SH-SY5Y (cell line): ENCODE measurements around the gene FYB1.

Source experiments
- GATA2 ChIP-seq: IDR thresholded peaks from 2 replicates; pipeline ENCODE4 v1.6.1; 2011; ENCODE audit warnings: mild to moderate bottlenecking, low read depth, low read length
- GATA3 ChIP-seq: IDR thresholded peaks from 2 replicates; pipeline ENCODE4 v1.6.1; 2011; ENCODE audit warnings: low read depth, mild to moderate bottlenecking, low read length, moderate library complexity

The FYB1 gene

DNA sequence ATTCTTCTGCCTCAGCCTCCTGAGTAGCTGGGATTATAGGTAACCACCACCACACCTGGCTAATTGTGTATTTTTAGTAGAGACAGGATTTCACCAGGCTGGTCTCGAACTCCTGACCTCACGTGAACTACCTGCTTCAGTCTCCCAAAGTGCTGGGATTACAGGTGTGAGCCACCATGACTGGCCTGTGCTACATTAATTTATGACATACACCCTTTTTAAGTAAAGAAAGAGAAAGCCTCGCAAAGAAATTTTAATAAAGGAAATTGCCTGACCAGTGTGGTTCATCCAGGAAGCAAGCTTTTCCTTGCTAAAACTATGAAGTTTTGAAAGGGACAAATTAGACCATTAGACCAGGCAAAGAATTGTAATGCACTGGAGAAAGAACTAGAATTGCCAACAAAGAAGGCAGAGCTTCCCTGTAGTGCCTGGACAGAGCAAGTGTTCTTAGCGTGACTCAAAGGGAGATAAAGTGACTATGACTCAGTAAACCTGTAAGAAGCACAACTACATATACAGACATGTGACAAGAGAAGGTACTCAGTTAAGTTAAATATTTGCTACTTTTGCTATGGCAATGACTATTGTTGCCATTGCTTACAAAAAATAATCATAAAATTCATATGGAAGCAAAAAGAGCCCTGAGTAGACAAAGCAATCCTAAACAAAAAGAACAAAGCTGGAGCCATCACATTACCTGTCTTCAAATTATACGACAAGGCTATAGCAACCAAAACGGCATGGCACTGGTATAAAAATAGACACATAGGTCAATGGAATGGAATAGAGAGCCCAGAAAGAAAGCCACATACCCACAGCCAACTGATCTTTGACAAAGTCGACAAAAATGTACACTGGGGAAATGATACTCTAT lies 54.6 kb downstream of the FYB1 start:
- TF ChIP-seq GATA3: no peak
- TF ChIP-seq GATA2: no peak

DNA sequence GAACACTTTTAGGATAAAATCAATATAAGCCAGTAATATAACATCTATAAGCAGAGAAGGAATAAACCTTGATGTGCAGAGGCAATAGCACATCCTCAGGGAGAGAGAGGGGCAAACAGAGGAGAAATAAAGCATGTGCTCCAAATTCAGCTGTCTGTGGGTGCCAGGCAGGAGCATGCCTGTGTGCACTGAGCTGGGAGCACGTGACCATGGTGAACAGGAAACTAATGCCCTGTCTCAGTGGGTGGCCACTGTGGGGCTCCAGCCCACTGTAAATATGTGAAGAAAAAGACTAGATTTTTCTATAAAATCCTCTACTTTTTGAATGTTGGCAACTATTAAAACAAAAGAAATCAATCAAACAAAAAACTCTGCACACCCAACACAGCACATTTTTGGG lies 55.3 kb downstream of the FYB1 start:
- TF ChIP-seq GATA2: no peak
- TF ChIP-seq GATA3: no peak

DNA sequence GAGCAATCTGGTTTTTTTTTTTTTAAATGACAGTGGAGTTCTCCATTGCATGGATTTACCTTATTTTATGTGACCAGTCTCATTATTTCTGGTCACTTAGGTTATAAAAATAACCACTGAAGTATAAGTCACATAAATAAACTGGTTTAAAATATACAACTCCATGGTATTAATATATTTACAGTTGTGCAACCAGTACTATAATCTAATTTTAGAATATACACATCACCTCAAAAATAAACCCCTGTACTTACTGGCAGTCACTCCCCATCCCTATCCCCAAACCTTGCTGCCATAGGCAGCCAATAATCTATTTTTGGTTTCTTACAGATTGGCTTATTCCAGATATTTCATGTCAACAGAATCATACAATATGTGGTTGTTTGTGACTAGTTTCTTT lies 57.8 kb downstream of the FYB1 start:
- no peak for TF ChIP-seq GATA3
- TF ChIP-seq GATA2: no peak

DNA sequence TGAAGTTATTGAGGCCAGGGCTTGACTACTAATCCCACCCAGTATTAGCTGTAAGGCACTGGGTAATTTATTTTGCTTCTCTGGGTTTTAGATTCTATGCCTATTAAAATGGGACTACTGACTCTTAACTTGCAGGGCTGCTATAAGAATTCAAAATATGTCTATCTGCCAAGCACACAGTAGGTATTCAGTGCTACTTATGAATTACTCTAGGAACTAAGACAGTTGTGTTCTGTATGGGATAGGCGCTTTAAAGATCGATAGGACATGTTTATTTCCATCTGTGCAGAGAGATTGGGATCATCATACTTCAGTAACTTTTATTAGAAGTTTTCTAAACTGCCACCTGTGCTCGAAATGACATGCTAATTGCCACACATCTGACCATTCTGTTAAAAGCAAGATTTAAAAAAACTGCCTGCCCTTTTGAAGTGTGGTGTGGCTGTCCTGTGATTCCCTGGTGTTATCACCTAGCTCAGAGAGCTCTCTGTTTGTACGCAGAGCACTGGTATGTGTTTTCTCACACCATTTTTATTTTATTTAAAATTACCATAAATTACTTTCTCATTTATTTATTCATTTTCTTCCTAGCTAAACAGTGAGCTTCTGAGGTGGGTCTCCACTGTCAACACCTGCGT lies 58.7 kb downstream of the FYB1 start:
- TF ChIP-seq GATA3: no peak
- TF ChIP-seq GATA2: no peak

DNA sequence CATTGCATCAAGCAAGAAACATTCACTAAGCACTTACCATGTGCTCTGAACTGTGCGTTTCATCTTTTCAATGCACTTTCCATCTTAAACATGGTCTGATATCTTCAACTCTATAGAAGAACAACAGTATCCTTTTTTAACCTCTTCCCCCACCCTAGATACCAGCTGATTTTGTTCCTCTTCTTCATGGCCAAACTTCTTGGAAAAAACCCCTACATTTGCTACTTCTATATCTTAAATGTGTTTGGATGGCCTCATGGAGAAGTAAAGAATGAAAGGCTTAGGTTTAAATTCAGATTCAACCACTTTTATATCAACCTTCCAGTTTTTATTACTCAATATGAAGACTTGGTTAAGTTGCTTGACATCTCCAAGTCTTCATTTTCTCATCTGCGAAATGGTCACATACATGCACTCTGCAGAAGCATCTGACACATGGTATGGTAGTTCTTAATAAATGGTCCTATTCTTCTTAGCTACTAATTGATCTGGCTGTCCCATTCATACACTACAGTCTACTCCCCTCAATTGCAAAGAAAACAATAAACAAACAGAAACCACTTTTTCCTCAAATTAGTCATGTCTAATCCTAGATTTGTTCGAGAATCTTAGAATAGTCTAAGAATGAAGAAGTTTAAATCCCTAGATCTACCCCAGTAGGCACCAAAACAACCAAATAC lies 59.4 kb downstream of the FYB1 start:
- TF ChIP-seq GATA2 (no peak), GATA3 (no peak)

DNA sequence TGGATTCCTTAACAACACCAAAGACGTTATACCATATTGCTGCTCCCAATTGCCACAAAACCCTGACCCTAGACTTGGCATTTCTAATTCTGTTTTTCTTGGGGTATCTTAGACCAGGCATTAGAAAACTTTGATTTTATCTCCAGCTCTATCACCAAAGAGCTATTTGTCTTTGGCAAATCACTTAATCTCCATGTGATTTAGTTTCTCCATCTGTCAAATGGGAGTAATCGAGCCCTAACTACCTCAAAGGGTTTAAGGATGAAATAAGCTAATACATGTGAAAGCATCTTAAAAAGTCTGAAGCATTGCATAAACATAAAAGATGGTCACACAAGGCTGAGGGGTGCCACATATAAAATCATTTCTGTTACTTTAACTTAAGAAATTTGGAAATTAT lies 60.6 kb downstream of the FYB1 start:
- TF ChIP-seq GATA3: no peak
- TF ChIP-seq GATA2: no peak

DNA sequence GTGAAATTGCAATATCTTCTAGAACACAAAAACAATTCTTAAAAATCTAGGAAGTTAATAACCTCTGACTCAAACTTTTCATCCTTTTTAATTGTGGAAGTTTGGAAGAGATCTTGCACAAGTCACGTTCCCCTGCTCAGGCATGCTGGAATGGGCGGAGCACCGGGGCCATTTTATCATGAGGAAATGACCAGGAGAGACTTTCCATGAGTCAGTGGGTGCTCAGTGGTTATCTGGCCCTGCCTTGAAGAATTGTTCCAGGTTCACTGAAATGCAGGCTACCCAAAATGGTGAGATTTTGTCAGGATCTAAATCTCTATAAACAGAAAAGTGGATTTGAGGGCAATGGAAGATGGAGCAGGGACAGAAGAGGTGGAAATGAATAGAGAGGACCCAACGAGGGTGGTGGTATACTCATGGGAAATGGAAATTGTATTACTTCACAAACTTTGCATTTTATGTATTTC lies 61.2 kb downstream of the FYB1 start:
- TF ChIP-seq GATA2 (no peak), GATA3 (no peak)

DNA sequence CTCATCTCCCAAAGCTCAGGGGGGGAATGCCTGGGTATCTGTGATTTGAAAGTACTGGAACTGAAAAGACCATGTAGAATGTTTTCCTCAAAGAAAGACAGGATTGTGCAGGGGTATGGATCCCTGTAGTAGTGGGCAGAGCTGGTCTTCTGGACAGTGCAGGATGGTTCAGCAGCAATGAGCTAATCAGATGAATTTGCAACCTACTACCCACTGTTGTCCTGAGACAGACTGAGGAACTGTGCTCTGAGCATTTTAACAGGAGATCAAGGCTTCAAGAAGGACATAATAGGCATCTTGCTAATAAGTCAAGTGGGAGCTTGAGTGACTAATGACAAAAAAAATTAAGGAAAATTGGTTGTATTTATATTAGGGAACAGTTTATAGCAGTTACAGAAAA lies 61.7 kb downstream of the FYB1 start:
- TF ChIP-seq GATA2 (no peak), GATA3 (no peak)

DNA sequence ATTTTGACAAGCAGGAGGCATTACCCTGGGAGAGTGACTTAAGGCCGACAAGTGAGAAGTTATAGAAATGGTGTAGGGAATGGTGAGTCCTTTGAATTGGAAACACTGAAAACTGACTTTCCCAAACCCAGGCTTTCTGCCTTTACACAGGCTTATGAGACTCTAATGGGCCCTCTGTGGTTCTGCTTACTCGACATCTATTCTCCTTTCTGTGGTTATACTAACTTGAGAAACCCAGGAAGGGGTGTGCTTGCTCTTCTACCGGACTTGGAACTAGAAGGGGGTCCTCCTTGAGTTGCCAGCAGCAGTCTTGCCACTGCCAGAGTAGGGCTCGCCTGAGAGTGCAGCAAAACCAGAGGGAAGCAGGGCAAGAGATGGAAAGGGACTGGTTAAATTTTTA lies 63.3 kb downstream of the FYB1 start:
- TF ChIP-seq GATA3: no peak

DNA sequence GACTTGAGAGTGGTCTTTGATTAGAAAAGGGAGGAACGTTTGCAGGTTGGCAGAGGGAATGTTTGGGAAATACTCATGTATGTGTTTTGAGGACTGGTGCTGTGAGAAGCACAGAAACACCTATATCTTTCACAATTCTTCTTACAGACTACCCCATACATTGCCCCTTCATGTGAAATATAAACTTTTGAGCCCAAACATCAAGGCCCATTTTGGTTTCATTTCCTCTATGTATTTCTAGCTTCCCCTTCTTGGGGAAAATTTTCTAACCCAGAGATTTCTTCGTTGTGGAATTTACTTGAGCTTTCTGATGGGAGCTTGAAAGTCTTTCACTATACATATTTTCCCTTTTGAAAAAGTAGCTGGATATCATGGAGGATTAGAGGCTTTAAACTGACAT lies 67.6 kb downstream of the FYB1 start:
- TF ChIP-seq GATA2 (no peak), GATA3 (no peak)

DNA sequence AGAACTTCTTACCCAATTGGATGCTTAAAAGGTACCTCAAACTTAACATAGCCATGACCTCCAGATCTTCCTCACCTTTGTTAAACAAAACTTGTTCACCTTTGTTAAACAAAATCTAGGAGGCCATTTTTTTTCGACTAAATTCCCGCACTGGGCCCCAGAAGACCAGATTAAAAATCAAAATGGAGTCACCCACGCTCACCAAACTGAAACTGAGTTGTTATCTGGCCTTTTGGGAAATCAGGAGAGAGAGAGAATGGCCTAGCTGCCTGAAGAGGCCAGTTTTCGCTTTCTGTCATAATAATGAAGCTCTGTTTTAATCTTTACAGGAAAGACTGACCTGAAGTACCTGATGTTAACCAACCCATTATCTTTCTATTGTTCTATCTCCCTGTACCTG lies 69.4 kb downstream of the FYB1 start:
- TF ChIP-seq GATA2: no peak
- no peak for TF ChIP-seq GATA3

DNA sequence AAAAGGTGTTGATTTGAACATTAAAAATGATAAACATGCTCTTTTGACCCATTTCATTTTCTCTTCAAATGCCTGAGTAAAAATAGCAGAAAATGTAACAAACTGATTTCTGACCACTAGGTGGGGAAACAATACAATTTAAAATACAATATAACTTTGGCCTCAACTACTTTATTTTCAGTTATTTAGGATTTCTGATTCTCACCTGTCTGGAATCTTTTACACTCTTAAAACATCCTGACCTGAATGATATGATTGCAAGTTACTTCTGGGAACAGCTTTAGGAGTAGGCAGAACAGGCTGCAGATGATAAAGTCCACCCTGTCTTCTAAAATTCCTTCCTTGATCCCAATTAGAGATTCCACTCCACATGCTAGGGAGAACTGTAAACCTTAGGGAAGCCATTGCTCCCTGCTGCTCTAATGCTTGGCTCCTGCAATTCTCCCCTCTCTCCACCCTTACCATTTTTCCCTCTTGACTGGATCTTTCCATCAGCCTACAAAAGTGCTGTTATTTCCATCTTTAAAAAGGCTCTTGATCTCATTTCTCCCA lies 70.3 kb downstream of the FYB1 start:
- TF ChIP-seq GATA3: no peak
- no peak for TF ChIP-seq GATA2

DNA sequence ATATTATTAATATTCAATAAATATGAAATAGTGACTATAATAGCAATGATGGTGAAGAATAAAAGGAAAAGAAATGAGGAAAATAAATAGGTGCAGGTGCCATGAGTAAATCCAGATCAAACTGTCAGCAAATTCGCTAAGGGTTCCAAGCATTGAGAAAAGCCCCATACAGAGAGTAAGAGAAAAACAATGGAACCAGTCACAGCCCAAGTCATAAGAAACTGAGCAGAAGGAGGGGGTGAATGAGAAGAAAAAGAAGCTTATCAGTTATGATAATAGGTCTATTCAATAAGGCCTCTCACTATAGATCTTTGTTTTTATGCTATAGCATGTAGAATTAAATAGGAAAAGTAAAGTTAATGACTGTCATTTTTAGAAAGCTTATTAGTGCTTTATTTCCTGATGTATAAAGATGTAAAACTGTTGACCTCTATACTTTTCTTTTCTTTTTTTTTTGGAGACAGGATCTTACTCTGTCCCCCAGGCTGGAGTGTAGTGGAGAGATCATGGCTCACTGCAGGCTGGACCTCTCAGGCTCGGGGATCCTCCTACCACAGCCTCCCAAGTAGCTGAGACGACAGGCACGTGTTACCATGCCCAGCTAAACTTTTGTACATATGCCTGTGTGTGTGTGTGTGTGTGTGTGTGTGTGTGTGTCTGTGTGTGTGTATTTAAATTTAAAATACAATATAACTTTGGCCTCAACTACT lies 72.4 kb downstream of the FYB1 start:
- TF ChIP-seq GATA2 (no peak), GATA3 (no peak)
